GM18511 (cell line): ENCODE results near the gene CHAF1A.
A peak's percentile ranks its signal among the peaks of the same experiment; 100 is the strongest.

Experiments
- ATAC-seq: cut with Tn5 transposase; IDR thresholded peaks from one replicate; pipeline ENCODE4 v1.9.1; 2021; ENCODE audit warnings: mild to moderate bottlenecking, moderate library complexity; ENCODE audit not compliant: unreplicated experiment

Gene CHAF1A

DNA sequence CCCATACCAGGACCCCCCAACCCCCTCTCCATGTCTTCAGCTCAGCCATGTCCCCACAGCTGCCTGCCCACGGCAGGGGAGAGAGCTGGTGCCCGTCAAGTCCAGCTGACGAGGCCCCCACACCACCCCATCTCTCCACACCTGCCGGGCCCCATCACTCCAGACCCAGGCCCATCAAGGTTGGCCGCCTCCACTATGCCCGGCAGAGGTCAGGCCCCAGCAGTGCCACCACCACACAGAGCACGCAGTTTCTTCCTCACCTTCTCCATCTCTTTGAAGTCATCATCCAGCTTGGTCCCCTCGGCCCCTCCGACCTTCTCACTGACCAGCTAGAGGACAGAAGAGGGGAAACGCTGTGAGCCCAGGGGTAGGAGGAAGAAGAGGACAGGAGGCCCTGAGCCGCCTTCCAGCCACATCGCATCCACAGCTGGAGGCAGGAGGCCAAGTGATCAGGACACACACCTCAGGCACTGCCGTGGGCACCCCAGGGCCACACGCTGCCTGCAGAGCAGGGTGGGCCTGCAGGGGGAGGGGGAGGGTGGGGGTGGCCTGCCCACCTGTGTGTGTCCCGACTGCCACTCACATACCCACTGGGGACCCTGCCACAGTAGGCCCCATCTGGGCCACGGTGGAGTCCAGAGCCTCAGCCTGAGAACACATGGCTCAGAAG lies 35.6 kb upstream of the CHAF1A start:
- no peak for ATAC-seq

DNA sequence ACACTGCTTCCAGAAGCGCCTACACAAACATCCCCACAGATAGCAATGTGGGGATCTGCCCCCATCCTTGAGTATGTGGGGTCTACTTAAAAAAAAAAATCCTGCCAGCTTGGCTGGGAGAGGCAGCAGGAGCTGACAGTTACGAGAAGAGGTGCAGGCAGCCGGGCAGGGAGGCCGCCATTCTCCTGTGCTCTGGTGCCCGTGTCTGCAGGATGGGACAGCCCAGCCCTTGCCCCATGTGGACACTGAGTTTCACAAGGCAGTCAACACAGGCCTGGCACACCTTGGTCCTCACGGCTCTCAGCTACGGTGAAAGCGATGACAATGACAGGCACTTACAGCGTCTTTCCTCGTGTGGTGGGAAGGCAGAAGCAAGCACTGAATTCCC lies 35.1 kb upstream of the CHAF1A start:
- ATAC-seq: no peak

DNA sequence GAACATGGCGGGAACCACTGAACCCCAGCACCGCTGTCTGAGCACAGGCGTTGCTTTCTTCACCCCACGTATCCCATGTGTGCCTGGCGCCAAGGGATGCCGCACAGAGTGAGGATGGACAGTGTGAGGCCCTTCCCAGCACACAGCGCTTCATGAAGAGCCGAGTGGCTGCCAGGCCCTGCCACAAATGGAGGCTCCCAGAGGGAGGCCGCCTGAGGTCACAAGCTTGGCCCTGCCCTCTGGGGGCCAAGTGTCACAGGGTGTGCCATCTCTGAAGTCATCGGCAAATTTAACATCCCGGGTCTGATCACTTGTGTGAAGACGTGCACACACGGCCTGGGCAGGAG lies 34.7 kb upstream of the CHAF1A start:
- ATAC-seq: no peak

DNA sequence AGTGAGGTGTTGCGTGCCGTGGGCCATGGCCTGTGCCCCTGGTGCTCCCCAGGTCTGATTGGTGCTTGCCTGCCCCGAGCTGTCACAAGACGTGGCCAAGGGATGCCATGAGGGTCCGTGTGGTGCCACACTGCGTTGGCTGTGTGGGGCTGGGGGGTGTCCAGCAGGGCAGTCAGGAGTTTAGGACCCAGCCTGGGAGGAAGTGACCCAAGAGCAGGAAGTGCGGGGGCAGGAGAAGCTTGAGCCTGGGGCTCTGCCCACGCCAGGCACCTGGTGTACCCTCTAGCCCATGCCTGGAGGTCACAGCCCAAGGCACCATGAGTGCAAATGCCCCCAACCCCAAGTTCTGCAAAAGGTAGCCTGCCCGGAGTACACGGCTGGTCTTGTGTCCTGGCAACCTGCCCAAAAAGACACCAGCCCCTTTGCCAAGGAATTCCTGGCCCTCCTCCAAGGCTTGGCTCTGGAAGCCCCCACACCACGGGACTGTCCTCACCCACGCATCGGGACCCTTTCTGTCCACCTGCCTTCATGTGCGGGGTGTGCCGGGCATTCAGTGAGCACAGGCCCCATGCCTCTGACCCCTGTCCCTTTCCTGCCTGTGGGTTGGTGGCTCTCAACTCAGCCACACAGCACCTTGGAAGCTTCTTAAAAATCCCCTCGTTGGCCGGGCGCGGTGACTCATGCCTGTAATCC lies 34.2 kb upstream of the CHAF1A start:
- peak; percentile 12 for ATAC-seq

DNA sequence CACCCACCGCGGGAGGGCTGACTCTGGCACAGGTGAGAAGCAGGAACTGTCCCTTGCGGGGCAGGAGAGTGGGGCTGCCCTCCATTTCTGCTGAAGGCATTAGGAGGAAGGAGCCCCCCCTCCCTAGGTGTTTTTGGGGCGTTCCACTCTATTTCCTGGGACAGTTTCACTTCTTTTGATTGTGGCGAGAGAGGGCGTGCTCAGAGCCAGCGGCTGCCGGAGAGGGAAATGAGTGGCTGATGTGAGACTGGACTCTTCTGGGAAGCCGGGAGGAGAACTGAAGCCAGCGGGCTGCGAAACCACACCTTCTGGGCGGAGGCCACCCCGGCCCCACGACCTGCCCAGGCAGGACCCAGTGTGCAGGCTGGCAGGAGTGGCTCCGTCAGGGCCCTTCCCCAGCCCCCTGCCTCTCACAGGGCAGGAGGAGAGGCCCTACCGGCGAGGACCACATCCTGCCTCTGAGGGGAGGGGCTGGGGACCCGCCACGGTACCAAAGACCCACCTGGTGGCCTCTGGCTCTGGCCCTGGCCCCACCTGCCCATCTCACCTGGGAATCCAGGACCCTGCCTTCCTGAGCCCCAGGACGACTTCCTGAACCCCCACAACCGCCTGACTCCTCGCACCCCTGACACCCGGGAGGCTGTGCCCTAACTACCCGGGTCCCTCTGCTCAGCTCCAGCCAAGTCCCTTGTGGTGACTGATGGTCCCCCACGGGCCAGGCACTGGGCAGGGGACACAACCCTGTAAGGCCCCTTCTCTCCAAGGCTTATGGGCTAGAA lies 33.1 kb upstream of the CHAF1A start:
- peak; percentile 61 for ATAC-seq

DNA sequence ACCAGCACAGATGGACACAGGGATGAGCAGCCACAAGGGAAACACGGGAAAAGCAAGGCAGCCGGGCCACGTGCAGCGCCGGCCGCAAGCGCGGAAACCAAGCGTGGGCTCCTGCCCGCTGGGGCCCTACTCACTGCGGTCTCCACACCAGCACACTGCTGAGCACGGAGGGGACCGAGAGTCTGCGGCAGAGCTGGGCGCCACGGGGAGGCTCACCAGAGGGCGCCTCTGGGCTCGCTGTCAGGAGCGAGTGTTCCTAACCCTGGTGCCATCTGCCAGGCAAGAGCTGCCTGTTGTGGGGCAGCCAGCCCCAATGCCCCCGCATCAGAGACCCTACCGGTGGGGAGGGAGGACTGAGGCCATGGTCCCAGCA lies 32.6 kb upstream of the CHAF1A start:
- ATAC-seq: peak; percentile 42

DNA sequence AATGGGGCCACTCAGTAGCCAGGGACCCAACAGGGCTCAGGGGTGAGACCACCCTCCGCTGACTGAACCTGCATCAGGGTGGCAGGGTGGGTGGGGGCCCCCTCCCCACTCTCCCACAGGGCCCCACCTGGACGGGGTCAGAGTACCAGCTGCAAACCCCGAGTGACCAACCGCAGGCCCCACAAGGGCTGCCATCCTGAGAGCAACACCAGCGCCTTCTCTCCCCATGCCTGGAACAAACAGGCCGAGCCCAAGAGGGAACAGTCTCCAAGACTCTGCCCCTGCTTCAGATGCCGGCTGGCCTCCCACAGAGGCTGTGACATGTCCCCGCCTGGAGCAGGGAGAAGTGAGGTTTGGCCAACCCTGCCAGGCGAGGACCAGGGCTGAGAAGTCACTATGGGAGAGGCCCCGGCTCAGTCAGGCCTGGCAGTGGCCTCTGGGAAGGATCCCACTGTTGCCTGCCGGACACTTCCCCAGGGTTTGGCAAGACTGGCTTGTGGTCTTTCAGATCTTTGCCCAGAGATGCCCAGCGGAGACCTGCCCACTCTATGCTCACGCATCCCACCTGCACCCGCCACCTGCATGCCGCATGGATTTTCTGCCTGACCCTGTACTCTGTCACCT lies 31.9 kb upstream of the CHAF1A start:
- no peak for ATAC-seq

DNA sequence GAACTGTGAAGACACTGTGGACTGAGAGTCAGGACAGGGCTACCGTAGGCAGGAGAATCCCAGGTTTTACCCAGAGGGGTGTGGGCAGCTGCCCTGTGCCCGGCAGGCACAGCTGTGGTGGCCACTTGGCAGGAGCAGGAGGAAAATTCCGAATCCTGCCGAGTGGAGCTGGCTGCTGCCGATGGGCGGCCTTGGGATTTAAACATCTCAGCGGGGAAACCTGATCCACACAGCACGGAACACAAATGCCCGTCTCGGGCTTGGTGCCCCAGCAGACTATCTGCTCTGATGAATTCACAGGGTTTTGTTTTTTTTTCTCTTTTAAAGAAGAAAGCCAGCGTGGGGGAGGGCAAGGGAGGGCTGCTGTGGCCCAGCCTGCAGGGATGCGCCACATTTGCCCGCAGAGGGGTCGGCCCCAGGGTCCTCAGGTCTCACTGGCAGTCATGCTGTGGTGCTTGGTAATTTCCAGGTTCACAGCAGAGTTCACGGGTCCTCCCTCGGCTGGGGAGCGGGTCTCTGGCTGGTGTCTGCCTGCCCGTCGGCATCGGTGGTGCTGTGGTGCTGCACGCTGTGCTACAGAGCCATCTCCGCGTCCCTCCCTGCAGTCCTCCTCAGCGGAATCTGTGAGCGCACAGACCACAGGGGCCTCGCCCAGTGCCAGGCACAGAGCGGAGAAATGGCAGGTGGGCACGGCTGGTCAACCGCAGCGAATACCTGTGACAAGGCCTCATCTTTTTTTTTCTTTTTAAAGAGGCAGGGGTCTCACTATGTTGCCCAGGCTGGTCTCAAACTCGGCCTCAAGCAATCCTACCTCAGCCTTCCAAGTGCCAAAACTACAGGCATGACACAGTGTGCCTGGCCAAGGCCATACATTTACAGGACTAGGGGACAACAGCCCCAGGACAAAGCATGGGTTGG lies 30.9 kb upstream of the CHAF1A start:
- no peak for ATAC-seq

DNA sequence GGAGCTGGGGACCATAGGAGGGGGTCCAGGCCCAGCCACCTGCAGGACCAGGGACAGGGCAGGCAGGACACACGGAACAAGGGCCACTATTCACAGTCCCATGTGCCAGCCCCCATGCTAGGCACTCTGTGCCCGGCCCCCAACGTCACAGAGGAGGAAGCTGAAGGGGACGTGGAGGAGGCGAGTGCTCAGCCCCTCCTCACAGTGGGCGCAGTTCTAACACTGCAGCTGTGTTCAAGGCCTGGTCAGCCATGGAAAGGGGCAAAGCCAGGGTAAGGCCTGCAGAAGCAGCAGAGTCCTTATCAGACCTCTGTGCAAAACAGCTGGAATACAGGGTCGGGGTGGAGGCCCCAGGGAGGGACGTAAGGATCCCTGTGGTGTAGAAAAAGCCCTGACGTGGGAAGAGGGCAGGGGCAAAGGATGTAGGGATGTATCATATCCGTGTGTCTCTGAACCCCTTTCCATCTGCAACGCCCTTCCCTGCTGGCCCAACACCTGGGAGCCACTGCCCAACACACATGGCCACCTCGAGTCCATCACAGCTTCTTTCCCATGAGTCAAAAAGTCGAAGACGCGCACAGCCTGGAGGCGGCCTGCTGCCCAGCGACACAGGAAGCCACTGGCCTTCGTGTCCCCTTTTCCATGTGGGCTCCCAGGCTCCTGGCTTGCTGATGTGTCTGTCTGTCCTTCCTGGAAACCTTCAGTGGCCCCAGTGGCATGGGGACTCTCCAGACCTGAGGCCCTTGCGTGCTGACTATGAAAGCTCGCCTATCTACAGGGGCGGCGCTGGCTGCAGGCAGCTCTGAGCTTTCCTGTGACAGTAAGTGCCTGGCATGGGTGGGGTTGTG lies 30.1 kb upstream of the CHAF1A start:
- ATAC-seq: no peak

DNA sequence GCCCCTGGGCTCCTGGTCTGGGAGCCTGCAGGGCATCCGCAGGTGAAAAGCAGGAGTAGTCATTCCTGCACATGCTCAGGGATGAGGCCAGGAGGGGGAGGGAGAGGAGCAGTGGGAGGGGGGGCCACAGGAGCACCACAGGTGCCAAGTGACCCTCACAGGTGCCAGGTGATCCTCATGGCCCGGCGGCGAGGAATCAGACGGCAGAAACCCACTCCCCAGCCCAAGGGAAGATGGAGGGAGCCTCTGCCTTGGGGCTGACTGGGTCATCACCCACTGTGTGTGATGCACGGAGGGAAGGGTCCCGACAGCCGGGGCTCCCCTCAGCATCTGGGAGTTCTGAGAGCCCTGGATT lies 29.4 kb upstream of the CHAF1A start:
- no peak for ATAC-seq

DNA sequence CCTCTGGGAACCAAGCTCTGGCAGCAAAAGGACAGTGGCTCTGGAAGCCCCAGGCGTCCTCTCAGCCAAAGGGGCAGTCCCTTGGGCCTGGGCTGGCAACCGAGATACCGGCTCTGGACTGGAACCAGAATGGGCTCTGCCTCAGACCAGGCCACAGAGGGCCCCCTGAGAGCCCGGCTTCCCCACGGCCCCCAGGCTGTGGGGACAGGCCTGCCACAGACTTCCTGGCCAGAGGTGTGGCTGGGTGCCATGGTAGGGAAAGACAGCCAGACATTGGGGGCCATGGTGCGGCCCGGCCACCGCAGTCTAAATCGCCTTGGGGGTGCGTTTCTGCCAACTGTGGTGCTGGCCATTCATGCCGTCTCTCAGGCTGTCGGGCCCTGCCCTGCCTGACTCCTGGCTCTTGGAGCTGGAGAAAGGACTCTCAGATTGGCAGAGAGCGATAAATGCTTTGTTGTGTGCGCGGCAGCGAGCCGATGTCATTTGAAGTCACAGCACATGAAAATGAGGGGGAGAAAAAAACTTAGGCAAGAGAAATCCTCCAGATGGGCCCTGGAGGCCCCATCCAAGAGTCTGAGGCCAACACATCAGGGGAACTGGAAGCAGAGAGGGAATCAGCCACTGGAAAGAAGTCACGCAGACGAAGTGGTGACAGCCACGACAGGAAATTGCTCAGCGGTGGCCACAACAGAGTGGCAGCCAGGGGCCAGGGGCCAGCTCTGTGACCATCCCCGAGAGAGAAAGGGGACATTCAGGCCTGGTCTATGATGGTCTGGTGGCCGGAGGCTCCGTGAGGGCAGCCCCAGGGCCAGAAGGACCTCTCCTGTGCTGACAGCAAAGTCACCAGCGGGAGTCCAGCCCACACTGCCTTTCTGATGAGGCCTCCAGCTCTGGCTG lies 28.6 kb upstream of the CHAF1A start:
- ATAC-seq: no peak

DNA sequence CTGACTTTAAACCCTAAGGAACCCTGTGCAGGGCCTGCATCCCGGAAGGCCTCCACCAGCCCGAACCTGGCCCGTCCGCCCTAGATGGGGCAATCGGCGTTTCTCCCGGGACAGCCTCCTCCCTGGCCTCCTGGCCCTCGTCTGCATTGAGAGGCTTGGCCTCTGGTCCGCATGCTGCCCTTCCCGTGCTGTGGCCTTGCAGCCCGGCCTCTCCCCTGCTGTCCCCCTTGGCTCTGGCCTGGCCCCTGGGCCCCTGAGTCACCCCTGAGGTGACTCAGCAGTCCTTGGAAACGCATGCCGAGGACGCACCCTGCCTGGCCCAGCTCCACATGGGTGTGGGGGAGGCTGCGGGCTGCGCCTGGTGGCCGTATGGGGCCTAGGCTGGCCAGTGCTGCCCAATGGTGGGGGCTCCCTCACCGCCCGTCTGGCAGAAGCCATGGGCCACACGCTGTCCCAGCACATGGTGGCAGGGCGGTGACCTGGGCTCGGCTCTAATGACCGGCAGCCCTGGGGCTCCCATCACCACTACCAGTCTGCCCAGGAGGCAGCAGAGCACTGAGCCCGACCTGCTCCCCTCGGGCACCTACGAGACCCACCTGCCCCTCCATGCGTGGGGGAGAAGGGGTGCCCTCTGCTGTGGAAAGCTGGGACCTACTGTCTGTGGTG lies 27.8 kb upstream of the CHAF1A start:
- no peak for ATAC-seq

DNA sequence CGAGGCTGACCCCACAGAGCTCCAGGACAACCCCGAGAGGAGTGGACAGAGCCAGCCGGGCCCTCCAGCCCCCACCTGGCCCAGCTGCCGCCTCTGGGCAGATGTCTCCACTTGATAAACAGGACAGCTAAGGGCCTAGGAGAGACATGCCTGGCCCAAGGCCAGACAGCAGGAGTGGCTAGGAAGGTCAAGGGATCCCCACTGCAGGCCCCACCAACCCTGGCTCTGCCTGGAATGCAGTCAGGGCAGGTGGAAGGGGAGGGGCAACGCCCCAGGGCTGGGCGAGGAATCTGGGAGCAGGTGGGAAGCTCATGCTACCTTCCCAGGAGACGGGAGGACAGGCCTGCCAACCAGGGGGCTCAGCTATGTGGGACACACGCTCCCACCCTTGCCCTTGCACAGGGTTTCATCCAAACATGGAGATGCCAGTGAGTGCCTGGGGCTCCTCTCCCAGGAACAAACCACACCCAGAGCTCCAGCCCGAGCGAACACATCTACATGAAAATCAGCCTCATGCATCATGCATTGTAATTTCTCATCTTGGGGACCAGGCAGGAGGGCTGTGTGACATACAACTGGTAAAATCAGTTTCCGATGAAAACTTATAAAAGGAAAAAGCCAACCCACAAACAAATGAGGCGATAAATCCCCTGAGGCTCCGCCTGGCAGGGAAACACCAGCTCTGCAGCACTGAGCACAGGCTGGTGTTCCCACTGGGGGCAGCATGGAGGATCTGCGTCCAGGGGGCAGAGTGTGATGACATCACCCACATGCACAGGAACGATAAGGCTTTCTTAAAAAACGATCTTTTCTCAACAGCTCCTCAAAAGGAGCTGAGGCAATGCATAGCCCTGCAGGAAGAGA lies 27.0 kb upstream of the CHAF1A start:
- ATAC-seq: no peak

DNA sequence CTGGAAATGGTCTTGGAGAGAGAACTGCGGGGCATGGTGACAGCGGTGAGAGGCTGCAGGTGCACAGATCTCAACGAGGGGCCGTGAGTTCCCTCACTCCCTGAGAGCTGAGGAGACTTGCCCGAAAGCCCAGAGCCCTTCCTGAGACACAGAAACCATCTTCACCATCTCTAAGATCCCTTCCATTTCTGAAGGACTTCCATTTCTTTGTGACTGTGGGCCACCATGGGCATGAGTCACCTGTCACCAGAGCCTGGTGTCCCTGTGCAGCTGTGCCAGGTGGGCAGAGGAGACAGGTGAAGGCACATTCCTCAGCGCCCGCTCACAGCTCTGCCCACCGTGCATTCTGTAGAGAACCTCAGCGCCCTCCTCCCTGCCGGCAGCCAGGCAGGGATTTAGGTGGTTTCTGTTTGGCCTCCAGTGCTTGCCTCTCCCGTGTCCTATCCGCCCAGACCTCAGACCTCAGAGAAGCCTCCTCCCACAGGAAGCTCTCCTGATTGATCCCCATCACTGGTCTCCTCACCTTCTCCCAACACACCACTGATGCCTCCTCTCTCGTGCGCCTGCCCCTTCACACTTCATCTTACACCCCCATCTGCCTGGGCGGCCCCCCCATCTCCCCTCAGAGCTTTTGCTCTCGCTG lies 26.3 kb upstream of the CHAF1A start:
- ATAC-seq: no peak

DNA sequence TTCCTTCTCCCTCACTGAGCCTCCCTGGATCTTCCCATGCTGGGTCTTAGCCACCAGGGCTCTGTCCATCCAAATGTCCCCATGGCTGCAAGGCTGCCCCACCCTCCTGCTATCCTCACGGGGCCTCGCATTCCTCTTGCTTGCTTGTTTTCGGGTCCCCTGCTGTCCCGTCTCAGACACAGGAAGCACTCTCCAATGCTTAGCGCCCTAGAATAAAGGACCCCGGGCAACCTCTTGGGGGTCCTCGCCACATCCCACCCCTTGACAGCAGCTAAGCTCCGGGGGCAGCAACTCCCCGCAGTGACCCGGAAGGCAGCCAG lies 25.8 kb upstream of the CHAF1A start:
- no peak for ATAC-seq

DNA sequence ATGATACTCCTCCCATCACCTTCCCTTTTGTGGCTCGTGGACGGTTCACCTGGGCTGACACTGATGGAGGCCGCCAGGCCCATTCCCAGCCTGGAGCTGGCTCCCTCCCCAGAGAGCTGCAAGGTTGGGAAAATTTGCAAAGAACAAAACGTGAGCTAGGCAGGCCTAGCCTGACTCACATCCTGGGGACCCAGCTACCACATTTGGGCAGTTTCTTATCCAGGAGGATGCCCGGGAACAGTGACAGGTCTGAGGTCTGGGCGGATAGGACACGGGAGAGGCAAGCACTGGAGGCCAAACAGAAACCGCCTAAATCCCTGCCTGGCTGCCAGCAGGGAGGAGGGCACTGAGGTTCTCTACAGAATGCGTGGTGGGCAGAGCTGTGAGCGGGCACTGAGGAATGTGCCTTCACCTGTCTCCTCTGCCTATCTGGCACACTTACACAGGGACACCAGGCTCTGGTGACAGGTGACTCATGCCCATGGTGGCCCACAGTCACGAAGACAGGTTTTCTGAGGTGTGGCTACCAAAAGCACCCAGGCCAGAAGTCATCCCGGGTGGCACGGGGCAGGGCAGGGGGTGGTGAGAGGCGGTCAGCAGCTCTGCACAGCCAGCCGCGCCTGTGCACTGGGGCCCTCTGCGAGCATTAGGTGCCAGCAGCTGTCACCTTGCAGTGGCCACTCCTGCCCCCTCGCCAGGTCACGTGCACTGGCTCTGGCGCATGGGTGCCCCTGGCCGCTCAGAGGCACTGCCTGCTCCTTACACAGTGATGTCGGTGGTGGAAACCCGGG lies 25.3 kb upstream of the CHAF1A start:
- no peak for ATAC-seq
